ENCODE data around the gene GPD1.

DNA sequence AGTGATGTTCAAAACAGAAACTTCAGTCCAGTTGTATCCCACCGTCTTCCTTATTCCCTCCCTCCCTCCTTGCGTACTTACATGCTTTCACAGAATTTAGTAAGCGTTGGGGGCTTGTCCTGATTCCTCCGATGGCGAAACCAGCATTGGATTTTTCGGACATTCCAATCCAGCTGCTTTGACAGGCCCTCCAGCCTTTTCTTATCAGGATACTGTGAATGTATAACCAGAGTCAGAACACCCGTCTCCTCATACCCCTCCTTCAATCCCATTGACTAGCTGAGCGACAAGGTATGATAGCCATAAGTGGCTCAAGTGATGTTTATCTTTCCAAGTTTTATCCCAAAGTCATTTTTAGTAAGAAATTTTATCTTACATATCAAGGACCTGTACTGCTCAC lies 39.2 kb downstream of the GPD1 start:
- no peak for TF ChIP-seq HNRNPUL1 (IDR thresholded peaks at IDR 0.05; ENCODE audit: low read length)
- TF ChIP-seq, protein P1, sequence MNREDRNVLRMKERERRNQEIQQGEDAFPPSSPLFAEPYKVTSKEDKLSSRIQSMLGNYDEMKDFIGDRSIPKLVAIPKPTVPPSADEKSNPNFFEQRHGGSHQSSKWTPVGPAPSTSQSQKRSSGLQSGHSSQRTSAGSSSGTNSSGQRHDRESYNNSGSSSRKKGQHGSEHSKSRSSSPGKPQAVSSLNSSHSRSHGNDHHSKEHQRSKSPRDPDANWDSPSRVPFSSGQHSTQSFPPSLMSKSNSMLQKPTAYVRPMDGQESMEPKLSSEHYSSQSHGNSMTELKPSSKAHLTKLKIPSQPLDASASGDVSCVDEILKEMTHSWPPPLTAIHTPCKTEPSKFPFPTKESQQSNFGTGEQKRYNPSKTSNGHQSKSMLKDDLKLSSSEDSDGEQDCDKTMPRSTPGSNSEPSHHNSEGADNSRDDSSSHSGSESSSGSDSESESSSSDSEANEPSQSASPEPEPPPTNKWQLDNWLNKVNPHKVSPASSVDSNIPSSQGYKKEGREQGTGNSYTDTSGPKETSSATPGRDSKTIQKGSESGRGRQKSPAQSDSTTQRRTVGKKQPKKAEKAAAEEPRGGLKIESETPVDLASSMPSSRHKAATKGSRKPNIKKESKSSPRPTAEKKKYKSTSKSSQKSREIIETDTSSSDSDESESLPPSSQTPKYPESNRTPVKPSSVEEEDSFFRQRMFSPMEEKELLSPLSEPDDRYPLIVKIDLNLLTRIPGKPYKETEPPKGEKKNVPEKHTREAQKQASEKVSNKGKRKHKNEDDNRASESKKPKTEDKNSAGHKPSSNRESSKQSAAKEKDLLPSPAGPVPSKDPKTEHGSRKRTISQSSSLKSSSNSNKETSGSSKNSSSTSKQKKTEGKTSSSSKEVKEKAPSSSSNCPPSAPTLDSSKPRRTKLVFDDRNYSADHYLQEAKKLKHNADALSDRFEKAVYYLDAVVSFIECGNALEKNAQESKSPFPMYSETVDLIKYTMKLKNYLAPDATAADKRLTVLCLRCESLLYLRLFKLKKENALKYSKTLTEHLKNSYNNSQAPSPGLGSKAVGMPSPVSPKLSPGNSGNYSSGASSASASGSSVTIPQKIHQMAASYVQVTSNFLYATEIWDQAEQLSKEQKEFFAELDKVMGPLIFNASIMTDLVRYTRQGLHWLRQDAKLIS (CRISPR knock-in tag; IDR thresholded peaks at IDR 0.05) = no peak
- TF ChIP-seq RBFOX2 (IDR thresholded peaks at IDR 0.05; ENCODE audit: low read depth, low read length) = no peak
- no peak for TF ChIP-seq MCM7 (IDR thresholded peaks at IDR 0.05)
- TF ChIP-seq POLR2A (conservative IDR thresholded peaks at IDR 0.05) = no peak
